ENCODE results near the gene TAS2R43. TPM values are rescaled to one million over a fixed set of nuclear protein-coding genes. Genes with fewer than 3 reads are reported as not detected.
A peak's percentile ranks its signal among the peaks of the same experiment; 100 is the strongest.

TAS2R43 gene
- total and polyA plus RNA-seq, 10 of the 15 experiments (the other 5 are each of a cell fraction or from before 2014, with no cell fraction given) = 0.09 to 2.1 (median 0.80) TPM; not detected in 5

- TF ChIP-seq RAD21 (IDR thresholded peaks at IDR 0.05; ENCODE audit: insufficient read depth, low read depth, low read length) (no peak), ATF3 (IDR thresholded peaks at IDR 0.05; ENCODE audit: borderline replicate concordance, extremely low read depth, low read depth, low read length) (no peak), CBX5 (IDR thresholded peaks at IDR 0.05; ENCODE audit: low read depth) (no peak), CBX3 (IDR thresholded peaks at IDR 0.05; ENCODE audit: borderline replicate concordance, low read depth) (no peak), MTA3 (IDR thresholded peaks at IDR 0.05; ENCODE audit: borderline replicate concordance, low read length) (no peak), MYC (IDR thresholded peaks at IDR 0.05; ENCODE audit: insufficient read depth, insufficient read length, insufficient replicate concordance, low read length, severe bottlenecking) (no peak), EED (IDR thresholded peaks at IDR 0.05; ENCODE audit: low read depth) (no peak), MLLT1 (IDR thresholded peaks at IDR 0.05) (no peak), EP300 (IDR thresholded peaks at IDR 0.05; ENCODE audit: borderline replicate concordance in 1 of 2, control insufficient read depth in 1 of 2, low read depth in 2 of 2, low read length in 2 of 2) (no peak), TAF1 (IDR thresholded peaks at IDR 0.05; ENCODE audit: borderline replicate concordance, low read depth, low read length) (no peak), RELA (IDR thresholded peaks at IDR 0.05; ENCODE audit: borderline replicate concordance, partially characterized antibody) (no peak), ZBED1 (IDR thresholded peaks at IDR 0.05; ENCODE audit: borderline replicate concordance) (no peak), SREBF2 (IDR thresholded peaks at IDR 0.05; ENCODE audit: low read length) (no peak), SP1 (IDR thresholded peaks at IDR 0.05; ENCODE audit: low read depth, low read length) (no peak), PAX8 (IDR thresholded peaks at IDR 0.05) (no peak), RUNX3 (IDR thresholded peaks at IDR 0.05; ENCODE audit: low read length) (peak; percentile 77), SPI1 (IDR thresholded peaks at IDR 0.05; ENCODE audit: borderline replicate concordance, insufficient read depth, low read depth, low read length) (no peak), GATAD2B (conservative IDR thresholded peaks at IDR 0.05; ENCODE audit: low read depth) (no peak), PKNOX1 (IDR thresholded peaks at IDR 0.05) (no peak), BCLAF1 (IDR thresholded peaks at IDR 0.05) (no peak), USF1 (IDR thresholded peaks at IDR 0.05; ENCODE audit: borderline replicate concordance, extremely low read length, insufficient read depth, low read depth, low read length) (no peak), RBBP5 (conservative IDR thresholded peaks at IDR 0.05) (no peak), SIN3A (IDR thresholded peaks at IDR 0.05; ENCODE audit: low read depth, low read length) (no peak), SMAD5 (IDR thresholded peaks at IDR 0.05; ENCODE audit: low read depth) (no peak), STAT3 (IDR thresholded peaks at IDR 0.05; ENCODE audit: low read depth, low read length) (no peak)
These were observed 16.5 kb downstream of the TAS2R43 start (continued) for GRCh38 chr12:11075642-11076041.
